VCaP (cell line): ENCODE data around the gene RALB.
"Not testable (repeated sequence)": the region's sequence is repeated elsewhere in the genome, so short reads cannot be mapped to it uniquely, and the experiment has no call there.

Source experiments
- H3K27ac ChIP-seq: fragments of 450-650 bp; 2 replicates; pipeline ENCODE4 v1.5.1; 2017
- CTCF ChIP-seq: fragments of 450-650 bp; conservative IDR thresholded peaks from 2 replicates; pipeline ENCODE4 v1.5.1; 2017; ENCODE audit warnings: mild to moderate bottlenecking, moderate library complexity

The RALB gene

GRCh38 chr2:120302301-120302700, 49.6 kb downstream of the RALB start:
- H3K27ac ChIP-seq: no peak overlapping the region
- no peak for TF ChIP-seq CTCF

- no peak for TF ChIP-seq CTCF
Measured at GRCh38 chr2:120303177-120303576, 50.5 kb downstream of the RALB start.

GRCh38 chr2:120305296-120305695, 52.6 kb downstream of the RALB start:
- peak; percentile 68 for TF ChIP-seq CTCF
- H3K27ac ChIP-seq: peak overlapping the region; percentile 68

More at GRCh38 chr2:120303177-120303576, 50.5 kb downstream of the RALB start:
- H3K27ac ChIP-seq: no peak overlapping the region

DNA sequence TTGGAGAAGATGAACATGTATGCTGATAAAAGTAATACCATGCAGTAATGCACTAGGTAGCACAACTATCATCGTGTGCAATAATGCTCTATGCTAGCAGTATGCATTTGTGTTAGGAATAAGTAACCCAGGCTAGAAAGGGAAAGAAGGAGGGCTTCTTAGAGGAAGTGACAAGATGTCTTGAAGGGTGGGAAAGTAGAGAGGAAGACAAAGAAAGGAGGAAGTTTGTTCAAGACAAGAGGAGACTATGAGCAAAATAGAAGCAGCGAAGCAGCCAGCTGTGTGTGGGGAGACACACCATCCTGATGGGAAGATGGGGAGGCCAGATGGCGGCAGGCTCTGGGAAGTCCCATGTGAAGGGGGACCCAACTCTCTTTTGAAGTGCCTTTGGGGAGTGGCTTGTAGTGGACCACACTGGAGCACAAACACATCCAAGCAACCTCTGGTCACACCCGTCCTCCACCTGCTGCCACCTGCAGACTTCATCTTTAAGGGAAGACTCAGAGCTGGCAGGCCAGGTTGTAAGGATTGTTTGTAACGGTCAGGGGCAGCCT, 53.4 kb downstream of the RALB start:
- TF ChIP-seq CTCF: no peak
- peak overlapping the region; percentile 68 for H3K27ac ChIP-seq

DNA sequence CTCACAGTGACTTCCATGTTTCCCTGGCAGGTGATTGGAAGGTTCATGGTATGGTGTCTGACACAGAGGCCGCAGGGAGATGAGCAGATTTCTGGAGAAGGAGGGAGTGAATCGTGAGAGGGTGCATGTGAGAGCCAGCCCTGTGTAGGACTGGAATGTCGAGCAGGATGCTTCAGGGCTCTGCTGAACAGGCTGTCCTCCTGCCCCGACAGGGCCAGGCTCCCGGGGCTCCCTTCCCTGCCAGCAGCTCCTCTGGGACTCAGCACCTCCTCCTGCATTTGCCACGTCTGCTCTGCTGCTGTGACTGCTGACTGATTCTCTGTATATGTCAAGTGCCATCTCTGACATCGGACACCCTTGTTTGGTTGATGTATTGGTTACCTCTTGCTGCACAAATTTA, 54.8 kb downstream of the RALB start:
- H3K27ac ChIP-seq: no peak overlapping the region
- no peak for TF ChIP-seq CTCF

DNA sequence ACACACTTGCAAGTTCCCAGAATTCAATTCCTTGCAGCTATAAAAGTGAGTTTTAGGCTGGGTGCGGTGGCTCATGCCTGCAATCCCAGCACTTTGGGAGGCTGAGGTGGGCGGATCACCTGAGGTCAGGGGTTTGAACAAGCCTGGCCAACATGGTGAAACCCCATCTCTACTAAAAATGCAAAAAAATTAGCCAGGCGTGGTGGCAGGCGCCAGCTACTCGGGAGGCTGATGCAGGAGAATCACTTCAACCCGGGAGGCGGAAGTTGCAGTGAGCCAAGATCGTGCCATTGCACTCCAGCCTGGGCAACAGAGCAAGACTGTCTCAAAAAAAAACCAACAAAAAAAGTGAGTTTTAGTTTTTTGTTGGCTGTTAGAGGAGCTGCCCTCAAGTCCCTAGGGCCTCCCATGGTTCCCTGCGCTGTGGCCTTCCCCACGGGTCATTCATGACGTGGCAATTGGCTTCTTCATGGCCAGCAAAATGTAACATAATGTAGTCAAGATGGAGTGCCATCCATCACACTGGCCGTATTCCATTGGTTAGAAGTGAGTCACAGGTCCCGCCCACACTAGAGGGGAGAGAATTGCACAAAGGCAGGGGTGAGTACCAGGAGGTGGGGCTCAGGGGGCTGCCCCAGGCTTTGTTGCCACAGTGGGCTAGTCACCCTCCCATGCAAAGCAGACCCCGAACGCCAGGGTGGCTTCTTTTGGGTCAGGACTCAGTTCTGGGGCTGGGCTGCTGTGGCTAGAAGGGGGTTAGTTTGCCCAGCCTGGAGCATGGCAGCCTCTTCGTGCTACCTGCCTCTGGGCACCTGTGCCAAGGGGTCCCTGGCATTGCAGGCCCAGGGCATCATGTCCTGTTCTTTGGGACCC, 55.6 kb downstream of the RALB start:
- H3K27ac ChIP-seq: no peak overlapping the region
- TF ChIP-seq CTCF: no peak

DNA sequence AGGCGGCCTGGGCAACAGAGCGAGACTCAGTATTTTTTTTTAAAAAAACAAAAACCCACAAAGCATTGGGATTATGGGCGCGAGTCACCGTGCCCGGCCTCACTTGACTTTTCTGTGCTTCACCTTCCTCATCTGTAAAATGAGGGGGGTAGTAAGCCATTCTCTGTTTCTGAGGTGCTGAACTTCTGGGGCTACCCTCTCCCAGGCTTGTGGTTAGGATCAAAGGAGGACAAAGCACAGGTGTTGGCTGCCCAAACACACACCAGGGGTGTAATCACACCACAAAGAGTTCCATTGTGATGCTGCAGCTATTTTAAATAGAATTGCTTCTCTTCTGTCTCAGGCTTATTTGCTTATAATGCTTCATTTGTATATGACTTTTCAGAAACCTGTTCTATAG, 57.5 kb downstream of the RALB start:
- no peak for TF ChIP-seq CTCF
- H3K27ac ChIP-seq: no peak overlapping the region

GRCh38 chr2:120310841-120311240, 58.2 kb downstream of the RALB start:
- H3K27ac ChIP-seq: not testable (repeated sequence)
